Measurements from ENCODE around the gene CFAP44. TPM values are rescaled to one million over a fixed set of nuclear protein-coding genes. Genes with fewer than 3 reads are reported as not detected.

Gene CFAP44
- polyA plus RNA-seq, 3 donors, result 15.6 to 31.5 (median 26.1) TPM

Other genes with a start within 250 kb of the CFAP44 start
- 10 to 100 TPM; 31.4 to 33.3 (median 32.8) TPM for gene BOC, start 229.9 kb downstream of the CFAP44 start, polyA plus RNA-seq (ENCODE audit: insufficient read length in 3 of 3)
- 10 to 100 TPM; 21.5 to 28.7 (median 25.0) TPM for gene SPICE1, start 73.7 kb upstream of the CFAP44 start, polyA plus RNA-seq (ENCODE audit: insufficient read length in 3 of 3)
- 1 to 10 TPM; 2.4 to 3.9 (median 2.7) TPM for gene SIDT1, start 91.1 kb upstream of the CFAP44 start, polyA plus RNA-seq (ENCODE audit: insufficient read length in 3 of 3)